ENCODE data around the gene GIGYF1. TPM values are rescaled to one million over a fixed set of nuclear protein-coding genes. Genes with fewer than 3 reads are reported as not detected.

Gene GIGYF1, protein sequence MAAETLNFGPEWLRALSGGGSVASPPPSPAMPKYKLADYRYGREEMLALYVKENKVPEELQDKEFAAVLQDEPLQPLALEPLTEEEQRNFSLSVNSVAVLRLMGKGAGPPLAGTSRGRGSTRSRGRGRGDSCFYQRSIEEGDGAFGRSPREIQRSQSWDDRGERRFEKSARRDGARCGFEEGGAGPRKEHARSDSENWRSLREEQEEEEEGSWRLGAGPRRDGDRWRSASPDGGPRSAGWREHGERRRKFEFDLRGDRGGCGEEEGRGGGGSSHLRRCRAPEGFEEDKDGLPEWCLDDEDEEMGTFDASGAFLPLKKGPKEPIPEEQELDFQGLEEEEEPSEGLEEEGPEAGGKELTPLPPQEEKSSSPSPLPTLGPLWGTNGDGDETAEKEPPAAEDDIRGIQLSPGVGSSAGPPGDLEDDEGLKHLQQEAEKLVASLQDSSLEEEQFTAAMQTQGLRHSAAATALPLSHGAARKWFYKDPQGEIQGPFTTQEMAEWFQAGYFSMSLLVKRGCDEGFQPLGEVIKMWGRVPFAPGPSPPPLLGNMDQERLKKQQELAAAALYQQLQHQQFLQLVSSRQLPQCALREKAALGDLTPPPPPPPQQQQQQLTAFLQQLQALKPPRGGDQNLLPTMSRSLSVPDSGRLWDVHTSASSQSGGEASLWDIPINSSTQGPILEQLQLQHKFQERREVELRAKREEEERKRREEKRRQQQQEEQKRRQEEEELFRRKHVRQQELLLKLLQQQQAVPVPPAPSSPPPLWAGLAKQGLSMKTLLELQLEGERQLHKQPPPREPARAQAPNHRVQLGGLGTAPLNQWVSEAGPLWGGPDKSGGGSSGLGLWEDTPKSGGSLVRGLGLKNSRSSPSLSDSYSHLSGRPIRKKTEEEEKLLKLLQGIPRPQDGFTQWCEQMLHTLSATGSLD (N-terminal part only)
- total RNA-seq, result 10 to 100 TPM in 3 of 4 donors, 1 to 10 TPM in 1; 9.7 to 90.9 (median 31.9) TPM

DNA sequence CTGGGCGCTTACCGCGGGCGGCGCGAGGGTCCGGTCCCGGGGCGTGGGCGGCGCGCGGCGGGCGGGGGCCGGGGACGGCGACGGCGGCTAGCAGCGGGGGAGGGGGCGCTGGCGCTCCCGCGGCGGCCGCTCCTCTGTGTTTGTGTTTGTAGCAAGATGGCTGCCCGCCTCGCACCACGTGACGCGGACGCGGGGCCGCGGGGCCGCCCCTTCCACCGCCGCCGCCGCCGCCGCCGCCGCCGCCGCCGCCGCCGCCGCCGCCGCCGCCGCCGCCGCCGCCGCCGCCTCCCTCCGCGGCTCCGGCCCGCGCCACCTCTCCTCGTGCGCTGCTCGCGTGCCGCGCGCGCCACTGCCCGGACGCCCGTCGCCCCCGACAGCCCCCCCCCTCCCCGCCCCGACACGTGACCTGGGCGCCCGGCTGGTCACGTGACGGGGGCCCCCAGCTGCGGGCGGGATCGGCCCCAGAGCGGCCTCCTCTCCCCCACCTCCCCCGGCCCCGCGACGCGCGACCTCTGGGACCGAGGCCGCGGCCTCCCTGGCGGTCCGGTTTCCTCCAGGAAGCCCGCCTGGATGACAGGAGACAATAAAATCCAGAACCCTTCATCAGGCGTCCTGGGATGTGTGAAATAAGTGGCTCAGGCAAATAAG is at the start of gene GIGYF1:
GIGYF1 (minus strand) TSS at position 153 of the 648 bp plus-strand sequence. CDS start 6,012 bp downstream, outside the sequence.
- Histone ChIP-seq H3K36me3 (no peaks in the 10 kb centered on the region), H3K27me3 (no peaks in the 10 kb centered on the region), H3K9me3 (no peaks in the 10 kb centered on the region), H3K27ac (peak within 1 kb of the TSS; percentile 87 to 90), H3K4me3 (peak within 1 kb of the TSS; percentile 50 to 98), H3K4me1 (peaks cover 4 to 16% of the 10 kb centered on the region in 2 donors)
- peak; percentile 72 to 75 for DNase-seq
- no peak for TF ChIP-seq POLR2A (IDR thresholded peaks at IDR 0.05)
- TF ChIP-seq, protein P1, sequence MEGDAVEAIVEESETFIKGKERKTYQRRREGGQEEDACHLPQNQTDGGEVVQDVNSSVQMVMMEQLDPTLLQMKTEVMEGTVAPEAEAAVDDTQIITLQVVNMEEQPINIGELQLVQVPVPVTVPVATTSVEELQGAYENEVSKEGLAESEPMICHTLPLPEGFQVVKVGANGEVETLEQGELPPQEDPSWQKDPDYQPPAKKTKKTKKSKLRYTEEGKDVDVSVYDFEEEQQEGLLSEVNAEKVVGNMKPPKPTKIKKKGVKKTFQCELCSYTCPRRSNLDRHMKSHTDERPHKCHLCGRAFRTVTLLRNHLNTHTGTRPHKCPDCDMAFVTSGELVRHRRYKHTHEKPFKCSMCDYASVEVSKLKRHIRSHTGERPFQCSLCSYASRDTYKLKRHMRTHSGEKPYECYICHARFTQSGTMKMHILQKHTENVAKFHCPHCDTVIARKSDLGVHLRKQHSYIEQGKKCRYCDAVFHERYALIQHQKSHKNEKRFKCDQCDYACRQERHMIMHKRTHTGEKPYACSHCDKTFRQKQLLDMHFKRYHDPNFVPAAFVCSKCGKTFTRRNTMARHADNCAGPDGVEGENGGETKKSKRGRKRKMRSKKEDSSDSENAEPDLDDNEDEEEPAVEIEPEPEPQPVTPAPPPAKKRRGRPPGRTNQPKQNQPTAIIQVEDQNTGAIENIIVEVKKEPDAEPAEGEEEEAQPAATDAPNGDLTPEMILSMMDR (IDR thresholded peaks at IDR 0.05), result no peak
- intact Hi-C loops (cut with DNase I; ENCODE audit: low total_unique reads), result no loop called here

DNA sequence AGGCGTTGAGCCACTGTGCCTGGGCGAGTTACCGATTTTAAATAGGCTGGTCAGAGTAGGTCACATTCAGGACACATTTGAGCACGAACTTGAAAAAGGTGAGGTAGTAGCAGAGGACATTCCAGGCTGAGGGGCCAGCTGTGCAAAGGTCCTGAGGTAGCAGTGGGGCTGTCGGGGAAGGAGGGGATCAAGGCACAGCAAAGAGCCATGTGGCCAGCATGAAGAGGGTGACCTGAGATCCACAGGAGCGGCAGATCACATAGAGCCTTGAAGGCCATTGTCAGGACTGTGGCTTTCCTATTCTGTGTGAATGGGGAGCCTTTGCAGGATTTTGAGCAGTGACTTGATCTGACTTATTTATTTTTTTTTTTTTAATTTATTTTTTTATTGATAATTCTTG is 45.9 kb upstream of the GIGYF1 start:
- no peak overlapping the region for H3K27ac ChIP-seq
- H3K9me3 ChIP-seq, result no peaks in the 10 kb centered on the region
- no peak overlapping the region for H3K4me3 ChIP-seq
- TF ChIP-seq, protein P1 (IDR thresholded peaks at IDR 0.05), result no peak
- no peak for TF ChIP-seq POLR2A (IDR thresholded peaks at IDR 0.05)
- H3K4me1 ChIP-seq, result no peaks in the 10 kb centered on the region
- DNase-seq, result no peak
- H3K36me3 ChIP-seq, result no peaks in the 10 kb centered on the region
- no peaks in the 10 kb centered on the region for H3K27me3 ChIP-seq
- intact Hi-C loops (cut with DNase I; ENCODE audit: low total_unique reads), result no loop called here

DNA sequence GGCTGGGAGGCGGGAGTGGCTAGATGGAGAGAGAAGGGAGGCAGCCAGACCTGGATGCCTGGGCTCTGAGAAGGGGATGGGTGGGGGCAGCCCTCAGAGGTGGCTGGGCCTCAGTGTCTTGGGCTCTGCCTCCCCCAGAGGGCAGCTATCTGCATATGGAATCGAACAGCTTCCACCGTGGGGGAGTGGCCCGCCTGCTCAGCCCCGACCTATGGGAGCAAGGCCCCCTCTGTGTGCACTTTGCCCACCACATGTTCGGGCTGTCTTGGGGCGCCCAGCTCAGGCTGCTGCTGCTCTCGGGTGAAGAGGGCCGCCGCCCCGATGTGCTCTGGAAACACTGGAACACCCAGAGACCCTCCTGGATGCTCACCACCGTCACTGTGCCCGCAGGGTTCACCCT is 42.6 kb upstream of the GIGYF1 start:
- Histone ChIP-seq H3K4me3 (no peak overlapping the region), H3K4me1 (no peaks in the 10 kb centered on the region), H3K36me3 (no peaks in the 10 kb centered on the region), H3K27me3 (no peaks in the 10 kb centered on the region), H3K9me3 (no peaks in the 10 kb centered on the region), H3K27ac (no peak overlapping the region)
- intact Hi-C loops (cut with DNase I; ENCODE audit: low total_unique reads), result no loop called here
- no peak for DNase-seq
- TF ChIP-seq, protein P1 (IDR thresholded peaks at IDR 0.05), result no peak
- no peak for TF ChIP-seq POLR2A (IDR thresholded peaks at IDR 0.05)

GRCh38 chr7:100735730-100736129 is 41.7 kb upstream of the GIGYF1 start:
- Histone ChIP-seq H3K4me1 (no peaks in the 10 kb centered on the region), H3K36me3 (no peaks in the 10 kb centered on the region), H3K27ac (no peak overlapping the region), H3K27me3 (no peaks in the 10 kb centered on the region), H3K4me3 (no peak overlapping the region), H3K9me3 (no peaks in the 10 kb centered on the region)
- intact Hi-C loops (cut with DNase I; ENCODE audit: low total_unique reads), result no loop called here
- no peak for DNase-seq
- TF ChIP-seq, protein P1 (IDR thresholded peaks at IDR 0.05), result no peak
- TF ChIP-seq POLR2A (IDR thresholded peaks at IDR 0.05), result no peak
